ENCODE measurements around the gene MCTP1. TPM values are rescaled to one million over a fixed set of nuclear protein-coding genes. Genes with fewer than 3 reads are reported as not detected.

MCTP1 gene
- total and polyA plus RNA-seq, 10 of the 15 experiments (the other 5 are each of a cell fraction or from before 2014, with no cell fraction given) = 12.6 to 45.9 (median 18.8) TPM

DNA sequence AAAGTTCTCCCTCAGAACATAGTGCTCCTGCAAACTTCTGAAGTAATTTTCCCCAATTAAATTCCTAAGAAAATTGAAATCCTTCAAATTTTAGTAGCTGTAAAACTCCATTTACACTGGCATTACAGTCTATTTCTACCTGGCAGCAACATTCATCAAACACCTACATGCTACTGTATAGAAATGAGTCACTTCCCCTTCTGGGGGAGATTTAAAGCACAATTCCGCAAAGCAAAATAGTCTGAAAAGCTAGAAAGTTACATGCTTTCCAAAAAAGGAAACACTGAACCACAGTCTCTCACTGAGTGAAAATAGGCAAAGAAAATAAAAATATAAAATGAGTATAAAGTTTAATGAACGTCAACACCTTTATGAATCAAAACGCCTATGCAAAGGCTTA lies 43.3 kb downstream of the MCTP1 start (continued):
- TF ChIP-seq YBX1 (IDR thresholded peaks at IDR 0.05) = no peak
- TF ChIP-seq NR2C2 (IDR thresholded peaks at IDR 0.05; ENCODE audit: borderline replicate concordance, control insufficient read depth, insufficient read length, low read depth) = no peak
- TF ChIP-seq MYB (IDR thresholded peaks at IDR 0.05; ENCODE audit: borderline replicate concordance, low read depth, low read length) = no peak
- TF ChIP-seq, protein P1, sequence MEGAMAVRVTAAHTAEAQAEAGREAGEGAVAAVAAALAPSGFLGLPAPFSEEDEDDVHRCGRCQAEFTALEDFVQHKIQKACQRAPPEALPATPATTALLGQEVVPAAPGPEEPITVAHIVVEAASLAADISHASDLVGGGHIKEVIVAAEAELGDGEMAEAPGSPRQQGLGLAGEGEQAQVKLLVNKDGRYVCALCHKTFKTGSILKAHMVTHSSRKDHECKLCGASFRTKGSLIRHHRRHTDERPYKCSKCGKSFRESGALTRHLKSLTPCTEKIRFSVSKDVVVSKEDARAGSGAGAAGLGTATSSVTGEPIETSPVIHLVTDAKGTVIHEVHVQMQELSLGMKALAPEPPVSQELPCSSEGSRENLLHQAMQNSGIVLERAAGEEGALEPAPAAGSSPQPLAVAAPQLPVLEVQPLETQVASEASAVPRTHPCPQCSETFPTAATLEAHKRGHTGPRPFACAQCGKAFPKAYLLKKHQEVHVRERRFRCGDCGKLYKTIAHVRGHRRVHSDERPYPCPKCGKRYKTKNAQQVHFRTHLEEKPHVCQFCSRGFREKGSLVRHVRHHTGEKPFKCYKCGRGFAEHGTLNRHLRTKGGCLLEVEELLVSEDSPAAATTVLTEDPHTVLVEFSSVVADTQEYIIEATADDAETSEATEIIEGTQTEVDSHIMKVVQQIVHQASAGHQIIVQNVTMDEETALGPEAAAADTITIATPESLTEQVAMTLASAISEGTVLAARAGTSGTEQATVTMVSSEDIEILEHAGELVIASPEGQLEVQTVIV (IDR thresholded peaks at IDR 0.05; ENCODE audit: borderline replicate concordance, partially characterized antibody) = no peak
- TF ChIP-seq MYC (IDR thresholded peaks at IDR 0.05; ENCODE audit: insufficient read depth, insufficient read length, insufficient replicate concordance, low read length, severe bottlenecking) = no peak
- TF ChIP-seq HDAC2 (IDR thresholded peaks at IDR 0.05) = no peak
- no peak for TF ChIP-seq SMARCA5 (IDR thresholded peaks at IDR 0.05)
- no peak for TF ChIP-seq POLR2AphosphoS2 (IDR thresholded peaks at IDR 0.05; ENCODE audit: low read depth, low read length)
- TF ChIP-seq TCF7 (IDR thresholded peaks at IDR 0.05; ENCODE audit: borderline replicate concordance) = no peak
- TF ChIP-seq, protein P2, sequence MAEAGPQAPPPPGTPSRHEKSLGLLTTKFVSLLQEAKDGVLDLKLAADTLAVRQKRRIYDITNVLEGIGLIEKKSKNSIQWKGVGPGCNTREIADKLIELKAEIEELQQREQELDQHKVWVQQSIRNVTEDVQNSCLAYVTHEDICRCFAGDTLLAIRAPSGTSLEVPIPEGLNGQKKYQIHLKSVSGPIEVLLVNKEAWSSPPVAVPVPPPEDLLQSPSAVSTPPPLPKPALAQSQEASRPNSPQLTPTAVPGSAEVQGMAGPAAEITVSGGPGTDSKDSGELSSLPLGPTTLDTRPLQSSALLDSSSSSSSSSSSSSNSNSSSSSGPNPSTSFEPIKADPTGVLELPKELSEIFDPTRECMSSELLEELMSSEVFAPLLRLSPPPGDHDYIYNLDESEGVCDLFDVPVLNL (IDR thresholded peaks at IDR 0.05; ENCODE audit: low read depth, low read length) = no peak
- no peak for TF ChIP-seq CHD4 (IDR thresholded peaks at IDR 0.05)
- no peak for TF ChIP-seq TCF12 (IDR thresholded peaks at IDR 0.05; ENCODE audit: low read depth, low read length)
- TF ChIP-seq, protein P3, sequence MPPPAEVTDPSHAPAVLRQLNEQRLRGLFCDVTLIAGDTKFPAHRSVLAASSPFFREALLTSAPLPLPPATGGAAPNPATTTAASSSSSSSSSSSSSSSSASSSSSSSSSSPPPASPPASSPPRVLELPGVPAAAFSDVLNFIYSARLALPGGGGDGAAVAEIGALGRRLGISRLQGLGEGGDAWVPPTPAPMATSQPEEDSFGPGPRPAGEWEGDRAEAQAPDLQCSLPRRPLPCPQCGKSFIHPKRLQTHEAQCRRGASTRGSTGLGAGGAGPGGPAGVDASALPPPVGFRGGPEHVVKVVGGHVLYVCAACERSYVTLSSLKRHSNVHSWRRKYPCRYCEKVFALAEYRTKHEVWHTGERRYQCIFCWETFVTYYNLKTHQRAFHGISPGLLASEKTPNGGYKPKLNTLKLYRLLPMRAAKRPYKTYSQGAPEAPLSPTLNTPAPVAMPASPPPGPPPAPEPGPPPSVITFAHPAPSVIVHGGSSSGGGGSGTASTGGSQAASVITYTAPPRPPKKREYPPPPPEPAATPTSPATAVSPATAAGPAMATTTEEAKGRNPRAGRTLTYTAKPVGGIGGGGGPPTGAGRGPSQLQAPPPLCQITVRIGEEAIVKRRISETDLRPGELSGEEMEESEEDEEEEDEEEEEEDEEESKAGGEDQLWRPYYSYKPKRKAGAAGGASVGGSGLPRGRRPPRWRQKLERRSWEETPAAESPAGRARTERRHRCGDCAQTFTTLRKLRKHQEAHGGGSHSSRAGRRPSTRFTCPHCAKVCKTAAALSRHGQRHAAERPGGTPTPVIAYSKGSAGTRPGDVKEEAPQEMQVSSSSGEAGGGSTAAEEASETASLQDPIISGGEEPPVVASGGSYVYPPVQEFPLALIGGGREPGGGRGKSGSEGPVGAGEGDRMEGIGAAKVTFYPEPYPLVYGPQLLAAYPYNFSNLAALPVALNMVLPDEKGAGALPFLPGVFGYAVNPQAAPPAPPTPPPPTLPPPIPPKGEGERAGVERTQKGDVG (CRISPR knock-in tag; IDR thresholded peaks at IDR 0.05) = no peak
- TF ChIP-seq CBX5 (IDR thresholded peaks at IDR 0.05; ENCODE audit: low read depth) = no peak
- TF ChIP-seq, protein P4, sequence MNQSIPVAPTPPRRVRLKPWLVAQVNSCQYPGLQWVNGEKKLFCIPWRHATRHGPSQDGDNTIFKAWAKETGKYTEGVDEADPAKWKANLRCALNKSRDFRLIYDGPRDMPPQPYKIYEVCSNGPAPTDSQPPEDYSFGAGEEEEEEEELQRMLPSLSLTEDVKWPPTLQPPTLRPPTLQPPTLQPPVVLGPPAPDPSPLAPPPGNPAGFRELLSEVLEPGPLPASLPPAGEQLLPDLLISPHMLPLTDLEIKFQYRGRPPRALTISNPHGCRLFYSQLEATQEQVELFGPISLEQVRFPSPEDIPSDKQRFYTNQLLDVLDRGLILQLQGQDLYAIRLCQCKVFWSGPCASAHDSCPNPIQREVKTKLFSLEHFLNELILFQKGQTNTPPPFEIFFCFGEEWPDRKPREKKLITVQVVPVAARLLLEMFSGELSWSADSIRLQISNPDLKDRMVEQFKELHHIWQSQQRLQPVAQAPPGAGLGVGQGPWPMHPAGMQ (IDR thresholded peaks at IDR 0.05; ENCODE audit: borderline replicate concordance) = no peak
- TF ChIP-seq, protein P5, sequence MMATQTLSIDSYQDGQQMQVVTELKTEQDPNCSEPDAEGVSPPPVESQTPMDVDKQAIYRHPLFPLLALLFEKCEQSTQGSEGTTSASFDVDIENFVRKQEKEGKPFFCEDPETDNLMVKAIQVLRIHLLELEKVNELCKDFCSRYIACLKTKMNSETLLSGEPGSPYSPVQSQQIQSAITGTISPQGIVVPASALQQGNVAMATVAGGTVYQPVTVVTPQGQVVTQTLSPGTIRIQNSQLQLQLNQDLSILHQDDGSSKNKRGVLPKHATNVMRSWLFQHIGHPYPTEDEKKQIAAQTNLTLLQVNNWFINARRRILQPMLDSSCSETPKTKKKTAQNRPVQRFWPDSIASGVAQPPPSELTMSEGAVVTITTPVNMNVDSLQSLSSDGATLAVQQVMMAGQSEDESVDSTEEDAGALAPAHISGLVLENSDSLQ (IDR thresholded peaks at IDR 0.05) = 0 out of 2 replicates have a peak, but pooled peaks have one; percentile 10
- TF ChIP-seq FOXM1 (IDR thresholded peaks at IDR 0.05; ENCODE audit: low read depth, low read length) = peak; percentile 67; the same call in 1 of the 2 replicates
- TF ChIP-seq IKZF1 (conservative IDR thresholded peaks at IDR 0.05) = peak; percentile 82
- no peak for TF ChIP-seq SREBF2 (IDR thresholded peaks at IDR 0.05; ENCODE audit: low read length)
- TF ChIP-seq, protein P6, sequence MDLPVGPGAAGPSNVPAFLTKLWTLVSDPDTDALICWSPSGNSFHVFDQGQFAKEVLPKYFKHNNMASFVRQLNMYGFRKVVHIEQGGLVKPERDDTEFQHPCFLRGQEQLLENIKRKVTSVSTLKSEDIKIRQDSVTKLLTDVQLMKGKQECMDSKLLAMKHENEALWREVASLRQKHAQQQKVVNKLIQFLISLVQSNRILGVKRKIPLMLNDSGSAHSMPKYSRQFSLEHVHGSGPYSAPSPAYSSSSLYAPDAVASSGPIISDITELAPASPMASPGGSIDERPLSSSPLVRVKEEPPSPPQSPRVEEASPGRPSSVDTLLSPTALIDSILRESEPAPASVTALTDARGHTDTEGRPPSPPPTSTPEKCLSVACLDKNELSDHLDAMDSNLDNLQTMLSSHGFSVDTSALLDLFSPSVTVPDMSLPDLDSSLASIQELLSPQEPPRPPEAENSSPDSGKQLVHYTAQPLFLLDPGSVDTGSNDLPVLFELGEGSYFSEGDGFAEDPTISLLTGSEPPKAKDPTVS (IDR thresholded peaks at IDR 0.05; ENCODE audit: low read depth, low read length) = no peak

Data from GM12878 (cell line).